Chondrocyte (in vitro differentiated cells): ENCODE data around the gene RREB1. TPM values are rescaled to one million over a fixed set of nuclear protein-coding genes. Genes with fewer than 3 reads are reported as not detected.
A peak's percentile ranks its signal among the peaks of the same experiment; 100 is the strongest.

Source experiments
- DNase-seq: peaks from one replicate; pipeline ENCODE4 v3.0.0; 2021; ENCODE audit warnings: mixed read lengths, low spot score
- H3K27ac Mint-ChIP-seq: one replicate; pipeline ENCODE4 v1.8.0; 2021; ENCODE audit warnings: mild to moderate bottlenecking, moderate library complexity, mixed read lengths; ENCODE audit not compliant: unreplicated experiment
- H3K27me3 Mint-ChIP-seq: 2 replicates; pipeline ENCODE4 v1.8.0; 2021; ENCODE audit warnings: low read depth, mixed read lengths
- H3K36me3 Mint-ChIP-seq: 2 replicates; pipeline ENCODE4 v1.8.0; 2021; ENCODE audit warnings: low read depth, mixed read lengths
- H3K4me1 Mint-ChIP-seq: 2 replicates; pipeline ENCODE4 v1.8.0; 2021; ENCODE audit warnings: low read depth, mild to moderate bottlenecking, mixed read lengths
- H3K4me3 Mint-ChIP-seq: one replicate; pipeline ENCODE4 v1.8.0; 2021; ENCODE audit warnings: mild to moderate bottlenecking, moderate library complexity, mixed read lengths; ENCODE audit not compliant: unreplicated experiment
- H3K9me3 Mint-ChIP-seq: 2 replicates; pipeline ENCODE4 v1.8.0; 2021; ENCODE audit warnings: low read depth, mixed read lengths
- total RNA-seq: library from RNA; stranded (reverse); gene quantifications from 3 replicates; pipeline ENCODE4 v1.2.1, GENCODE V29; 2021
- TF ChIP-seq, protein P1 (sequence below): fragments of 200-600 bp; sonication (generic); IDR thresholded peaks from 2 replicates; pipeline ENCODE4 v1.5.0; 2021; ENCODE audit warnings: antibody characterized with exemption, mild to moderate bottlenecking, moderate library complexity

RREB1 gene
- total RNA-seq, 1 donor from 2014 or later, result 28.4 TPM

DNA sequence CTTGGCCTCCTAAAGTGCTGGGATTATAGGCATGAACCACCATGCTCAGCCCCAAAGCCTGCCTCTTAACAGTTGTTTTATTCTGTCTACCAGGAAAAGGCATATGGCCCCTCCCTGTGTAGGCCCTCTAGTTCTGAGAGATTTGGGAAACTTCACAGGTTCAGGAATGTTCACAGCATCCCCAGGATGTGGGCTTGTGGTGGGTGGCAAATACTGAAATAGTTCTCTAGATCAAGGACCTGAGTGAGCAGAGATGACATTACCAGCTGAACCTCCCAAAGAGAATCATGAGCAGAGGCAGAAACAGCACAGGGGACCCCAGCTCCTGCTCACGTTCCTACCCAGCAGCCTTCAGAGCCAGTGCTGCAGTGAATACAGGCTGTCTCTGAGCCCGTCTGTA is 105.7 kb downstream of the RREB1 start:
- TF ChIP-seq, protein P1, sequence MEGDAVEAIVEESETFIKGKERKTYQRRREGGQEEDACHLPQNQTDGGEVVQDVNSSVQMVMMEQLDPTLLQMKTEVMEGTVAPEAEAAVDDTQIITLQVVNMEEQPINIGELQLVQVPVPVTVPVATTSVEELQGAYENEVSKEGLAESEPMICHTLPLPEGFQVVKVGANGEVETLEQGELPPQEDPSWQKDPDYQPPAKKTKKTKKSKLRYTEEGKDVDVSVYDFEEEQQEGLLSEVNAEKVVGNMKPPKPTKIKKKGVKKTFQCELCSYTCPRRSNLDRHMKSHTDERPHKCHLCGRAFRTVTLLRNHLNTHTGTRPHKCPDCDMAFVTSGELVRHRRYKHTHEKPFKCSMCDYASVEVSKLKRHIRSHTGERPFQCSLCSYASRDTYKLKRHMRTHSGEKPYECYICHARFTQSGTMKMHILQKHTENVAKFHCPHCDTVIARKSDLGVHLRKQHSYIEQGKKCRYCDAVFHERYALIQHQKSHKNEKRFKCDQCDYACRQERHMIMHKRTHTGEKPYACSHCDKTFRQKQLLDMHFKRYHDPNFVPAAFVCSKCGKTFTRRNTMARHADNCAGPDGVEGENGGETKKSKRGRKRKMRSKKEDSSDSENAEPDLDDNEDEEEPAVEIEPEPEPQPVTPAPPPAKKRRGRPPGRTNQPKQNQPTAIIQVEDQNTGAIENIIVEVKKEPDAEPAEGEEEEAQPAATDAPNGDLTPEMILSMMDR, result no peak
- DNase-seq, result no peak
- Mint-ChIP-seq H3K4me1 (peaks cover 14% of the 10 kb centered on the region), H3K4me3 (no peak overlapping the region), H3K27me3 (no peaks in the 10 kb centered on the region), H3K27ac (no peak overlapping the region), H3K9me3 (no peaks in the 10 kb centered on the region), H3K36me3 (peaks cover 28% of the 10 kb centered on the region)

DNA sequence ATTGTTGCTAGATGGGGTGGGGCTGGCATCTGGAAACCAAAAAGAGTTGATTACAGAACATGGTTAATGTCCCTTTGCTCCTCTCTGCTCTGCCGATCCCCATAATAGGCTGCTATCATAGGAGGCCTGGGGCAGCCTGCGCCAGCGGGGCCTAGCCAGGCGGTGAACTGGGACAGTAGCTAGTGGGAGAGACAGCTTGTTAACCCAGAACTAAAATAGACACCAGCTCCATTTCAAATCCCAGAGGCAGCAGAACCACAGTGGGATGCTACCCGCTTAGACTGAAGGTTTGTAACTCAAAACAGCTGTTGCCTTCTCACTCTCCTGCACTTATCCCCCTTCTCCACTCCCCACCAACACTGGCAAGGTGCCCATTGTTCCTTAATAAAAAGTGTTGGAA is 106.7 kb downstream of the RREB1 start:
- H3K9me3 Mint-ChIP-seq, result no peaks in the 10 kb centered on the region
- no peaks in the 10 kb centered on the region for H3K27me3 Mint-ChIP-seq
- peaks cover 20% of the 10 kb centered on the region for H3K4me1 Mint-ChIP-seq
- H3K27ac Mint-ChIP-seq, result no peak overlapping the region
- TF ChIP-seq, protein P1, result no peak
- DNase-seq, result no peak
- H3K36me3 Mint-ChIP-seq, result peaks cover 28% of the 10 kb centered on the region
- no peak overlapping the region for H3K4me3 Mint-ChIP-seq

DNA sequence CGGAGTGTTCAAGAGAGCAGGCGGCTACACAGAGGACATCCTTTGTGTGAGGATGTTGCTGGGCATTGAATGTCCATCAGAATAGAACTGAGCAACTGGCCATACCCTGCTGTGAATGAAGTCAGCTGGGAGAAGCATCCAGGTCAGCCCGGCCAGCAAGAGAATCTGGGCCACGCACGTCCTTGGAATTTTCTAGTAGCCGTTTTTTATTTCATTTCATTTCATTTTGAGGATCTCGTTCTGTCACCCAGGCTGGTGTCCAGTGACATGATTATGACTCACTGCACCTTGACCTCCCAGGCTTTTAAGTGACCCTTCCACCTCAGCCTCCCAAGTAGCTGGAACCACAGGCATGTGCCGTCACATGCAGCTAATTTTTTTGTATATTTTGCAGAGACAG is 107.4 kb downstream of the RREB1 start:
- Mint-ChIP-seq H3K9me3 (no peaks in the 10 kb centered on the region), H3K4me3 (no peak overlapping the region), H3K27ac (no peak overlapping the region), H3K27me3 (no peaks in the 10 kb centered on the region), H3K36me3 (peaks cover 28% of the 10 kb centered on the region), H3K4me1 (peaks cover 23% of the 10 kb centered on the region)
- no peak for DNase-seq
- TF ChIP-seq, protein P1, result no peak

DNA sequence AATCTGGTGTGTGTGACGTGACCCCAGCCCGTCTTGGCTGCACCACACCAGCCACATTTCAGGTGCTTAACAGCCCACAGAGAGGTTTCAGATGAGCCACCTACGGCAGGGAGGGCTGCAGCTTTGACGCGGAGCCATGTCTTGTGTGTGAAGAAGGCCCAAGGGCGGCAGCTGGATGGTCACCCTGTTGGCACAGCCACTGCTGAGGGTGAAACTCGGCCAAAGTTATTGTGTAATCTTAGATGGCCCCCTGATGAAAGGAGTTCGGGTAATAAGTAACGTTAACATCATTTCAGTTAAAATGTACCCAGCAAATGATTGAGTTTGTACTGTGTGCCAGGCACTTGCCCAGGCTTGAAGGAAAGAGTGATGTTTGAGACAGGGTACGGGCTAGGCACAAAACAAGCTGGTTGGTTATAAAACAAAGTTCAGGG is 108.1 kb downstream of the RREB1 start:
- no peak for DNase-seq
- H3K4me3 Mint-ChIP-seq, result no peak overlapping the region
- TF ChIP-seq, protein P1, result no peak
- peak overlapping the region; percentile 22 for H3K27ac Mint-ChIP-seq
- H3K4me1 Mint-ChIP-seq, result peaks cover 23% of the 10 kb centered on the region
- no peaks in the 10 kb centered on the region for H3K27me3 Mint-ChIP-seq
- peaks cover 26% of the 10 kb centered on the region for H3K36me3 Mint-ChIP-seq
- H3K9me3 Mint-ChIP-seq, result no peaks in the 10 kb centered on the region

DNA sequence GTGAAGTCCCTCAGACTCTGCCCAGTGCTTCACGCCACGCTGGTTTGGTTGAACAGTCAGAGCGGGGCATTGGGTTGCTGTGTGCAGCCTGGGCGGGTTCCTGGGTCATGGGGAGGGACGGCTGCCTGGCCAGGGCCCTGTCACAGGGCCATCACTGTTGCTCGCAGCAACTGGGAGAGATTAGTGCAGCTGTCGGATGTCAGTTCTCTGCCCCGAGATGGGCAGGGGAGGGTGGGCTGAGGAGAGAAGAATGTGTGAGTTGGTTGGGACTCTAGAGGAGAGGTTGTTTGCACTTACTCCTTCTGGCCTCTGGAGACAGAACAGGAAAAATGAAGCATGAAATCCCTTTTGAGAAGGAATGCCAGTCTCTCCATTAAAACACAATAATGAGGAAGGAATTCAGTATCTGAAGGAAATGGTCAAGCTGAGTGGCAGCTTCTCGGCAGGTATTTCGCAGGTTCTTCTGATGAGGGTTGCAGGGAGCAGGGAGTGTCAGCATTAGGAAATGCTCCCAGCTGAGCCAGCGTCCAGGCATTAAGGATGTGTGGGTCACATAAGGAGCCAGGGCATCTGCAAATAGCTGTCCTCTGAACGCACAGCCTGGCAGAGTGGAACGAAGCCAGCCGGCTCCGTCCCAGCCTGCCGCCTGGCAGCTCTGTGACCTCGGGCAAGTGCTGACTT is 109.3 kb downstream of the RREB1 start:
- Mint-ChIP-seq H3K4me3 (no peak overlapping the region), H3K27ac (peak overlapping the region; percentile 51), H3K9me3 (no peaks in the 10 kb centered on the region), H3K27me3 (no peaks in the 10 kb centered on the region), H3K4me1 (peaks cover 23% of the 10 kb centered on the region), H3K36me3 (peaks cover 22% of the 10 kb centered on the region)
- TF ChIP-seq, protein P1, result peak; percentile 30
- no peak for DNase-seq
